ENCODE data around the gene KIAA1614.

Gene KIAA1614

GRCh38 chr1:180926164-180926981 lies 13.7 kb downstream of the KIAA1614 start:
- no peak for DNase-seq

DNA sequence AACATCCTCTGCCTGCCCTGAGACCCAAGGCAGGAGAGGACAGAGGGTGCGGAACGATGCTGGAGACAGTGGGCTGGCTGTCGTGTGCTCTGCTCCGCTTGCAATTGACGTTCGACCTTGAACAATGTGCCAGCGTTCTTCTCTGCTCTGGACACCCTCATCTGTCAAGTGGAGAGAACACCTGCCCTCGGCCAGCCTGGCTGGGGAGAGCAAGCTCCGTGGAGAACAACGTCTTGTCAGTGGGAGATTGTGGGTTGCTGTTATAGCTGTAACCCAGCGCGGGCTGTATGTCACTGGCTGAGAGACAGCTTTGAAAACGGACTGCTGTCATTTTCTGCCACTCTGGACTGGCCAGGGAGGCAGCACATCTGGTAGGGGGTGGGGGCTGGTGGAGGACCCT lies 14.7 kb downstream of the KIAA1614 start:
- DNase-seq, result no peak

DNA sequence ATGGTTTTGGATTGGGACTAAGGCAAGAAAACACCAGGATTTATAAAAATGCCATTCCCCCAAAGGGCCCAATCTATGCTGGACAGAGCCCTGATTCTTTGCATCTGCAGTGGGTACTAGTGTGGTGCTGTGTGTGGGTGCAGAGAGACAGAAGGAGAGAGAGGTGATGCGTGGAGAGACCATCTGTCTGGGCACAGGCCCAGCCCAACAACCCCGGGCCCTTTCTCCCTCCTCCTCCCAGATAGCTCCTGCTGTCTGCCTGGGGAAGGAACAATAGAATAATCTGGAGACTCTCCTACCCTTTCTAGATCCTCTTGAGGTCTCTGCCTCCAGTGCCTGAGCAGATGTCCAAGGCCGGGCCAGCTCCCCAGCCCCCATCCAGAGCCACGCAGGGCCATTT lies 15.1 kb downstream of the KIAA1614 start:
- no peak for DNase-seq

DNA sequence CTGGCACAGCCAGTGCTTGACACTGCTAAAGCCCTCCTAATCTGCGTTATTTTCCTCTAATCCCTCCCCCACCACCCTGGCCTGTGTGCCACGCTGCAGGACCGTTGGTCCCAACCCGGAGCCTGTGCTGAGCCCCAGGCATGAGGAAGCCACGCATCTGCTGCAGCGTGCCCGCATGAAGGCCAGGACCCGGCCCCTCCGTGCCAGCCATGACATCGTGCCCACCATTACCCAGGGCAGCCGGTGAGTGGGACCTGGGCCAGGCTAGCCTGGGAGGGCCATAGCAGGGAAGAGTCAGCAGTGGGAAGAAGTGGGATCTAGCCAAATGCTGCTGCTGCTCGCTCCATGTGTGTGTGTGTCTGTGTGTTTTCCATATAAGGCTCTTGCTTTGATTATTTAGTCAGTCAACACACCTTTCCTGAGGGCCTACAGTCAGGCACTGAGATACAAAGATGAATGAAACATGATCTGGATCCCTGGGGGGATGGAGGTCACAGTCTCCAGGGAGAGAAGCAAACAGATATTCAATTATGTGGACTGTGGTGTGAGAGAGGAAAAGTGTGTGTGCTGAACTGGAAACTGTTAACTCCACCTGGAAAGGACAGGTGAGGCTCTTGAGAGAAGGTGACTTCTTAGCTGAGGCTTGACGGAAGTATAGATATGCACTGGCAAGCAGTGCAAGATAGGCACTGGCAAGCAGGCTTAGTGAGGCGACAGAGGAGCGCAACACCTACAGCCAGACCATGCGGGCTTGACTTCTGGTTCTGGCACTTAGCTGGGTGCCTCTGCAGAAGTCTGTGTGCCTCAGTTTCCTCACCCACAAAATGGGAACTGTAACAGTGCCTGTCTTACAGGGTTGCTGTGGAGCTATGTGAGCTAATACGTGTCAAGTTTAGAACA lies 15.9 kb downstream of the KIAA1614 start:
- DNase-seq, result no peak

DNA sequence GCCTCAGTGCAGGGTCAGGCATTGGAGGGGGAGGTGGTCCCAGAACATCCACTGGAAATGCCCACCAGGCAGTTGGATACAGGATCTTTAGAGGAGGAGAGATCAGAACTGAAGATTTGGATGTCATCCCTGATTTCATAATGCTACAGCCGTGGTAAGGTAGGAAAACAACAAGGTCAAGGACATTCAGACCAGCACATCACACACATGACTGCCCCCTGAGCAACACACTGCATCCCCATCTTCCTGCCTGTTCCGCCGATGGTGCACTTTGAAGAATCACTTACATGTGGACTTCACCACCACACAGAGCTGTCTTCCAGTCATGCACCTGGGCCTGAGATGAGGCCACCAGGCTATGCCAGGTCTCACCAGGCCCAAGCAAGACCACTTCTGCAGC lies 16.7 kb downstream of the KIAA1614 start:
- no peak for DNase-seq

DNA sequence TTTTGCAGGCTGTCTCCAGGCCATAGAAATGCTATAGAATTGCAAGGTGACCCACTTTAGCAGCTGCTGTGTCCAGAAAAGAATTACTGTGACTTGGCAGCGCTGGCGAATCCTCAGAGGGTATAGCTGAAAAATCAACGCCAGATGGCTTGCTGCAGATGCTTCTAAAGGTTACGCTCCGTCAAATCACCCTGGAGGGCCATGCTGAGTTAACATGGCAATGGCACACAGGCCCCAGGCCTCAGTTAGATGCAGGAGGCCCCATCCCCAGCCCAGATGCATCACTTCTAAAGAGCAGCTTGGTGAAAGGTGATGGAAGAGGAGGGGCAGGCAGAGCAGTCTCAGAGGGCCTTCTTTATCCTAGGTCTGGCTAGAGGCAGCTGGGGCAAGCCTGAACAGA lies 18.0 kb downstream of the KIAA1614 start:
- no peak for DNase-seq

DNA sequence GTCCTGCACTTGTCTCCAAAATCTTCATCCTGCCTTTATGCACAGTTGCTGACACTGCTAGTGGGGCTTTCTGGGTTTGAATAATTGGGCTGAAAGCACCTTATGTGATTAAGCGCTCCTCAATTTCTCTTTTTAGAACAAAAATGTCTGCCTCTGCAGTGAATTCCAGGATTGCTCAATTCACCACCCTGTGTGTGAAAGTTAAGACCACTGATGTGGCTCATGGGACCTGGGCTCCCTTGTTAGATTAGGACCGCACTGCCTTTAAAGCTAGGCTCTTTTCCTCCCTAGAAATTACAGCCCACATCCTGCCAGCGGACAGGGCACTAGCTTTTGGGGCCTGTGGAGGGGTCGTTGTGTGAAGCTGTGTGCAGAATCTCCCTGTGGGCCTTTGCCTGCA lies 18.8 kb downstream of the KIAA1614 start:
- DNase-seq, result no peak

DNA sequence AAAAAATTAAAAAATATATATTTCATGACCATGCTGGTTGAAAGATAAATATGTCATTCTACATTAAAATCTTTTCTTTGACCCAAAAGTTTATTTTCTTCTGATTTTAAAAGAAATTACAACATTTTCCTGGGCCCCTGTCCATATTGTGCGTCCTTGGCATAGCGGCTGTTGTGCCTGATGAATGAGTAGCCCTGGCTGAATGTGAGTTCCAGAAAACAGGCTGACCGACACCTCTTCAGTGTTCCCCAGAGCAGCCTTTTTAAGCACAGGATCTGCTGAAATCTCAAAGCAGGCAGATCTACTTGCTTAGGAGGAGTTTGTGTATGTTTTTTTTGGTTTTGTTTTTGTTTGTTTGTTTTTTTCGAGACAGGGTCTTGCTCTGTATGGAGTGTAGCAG lies 19.7 kb downstream of the KIAA1614 start:
- no peak for DNase-seq

- DNase-seq, result no peak
These were observed 20.4 kb downstream of the KIAA1614 start for GRCh38 chr1:180933141-180933540.

DNA sequence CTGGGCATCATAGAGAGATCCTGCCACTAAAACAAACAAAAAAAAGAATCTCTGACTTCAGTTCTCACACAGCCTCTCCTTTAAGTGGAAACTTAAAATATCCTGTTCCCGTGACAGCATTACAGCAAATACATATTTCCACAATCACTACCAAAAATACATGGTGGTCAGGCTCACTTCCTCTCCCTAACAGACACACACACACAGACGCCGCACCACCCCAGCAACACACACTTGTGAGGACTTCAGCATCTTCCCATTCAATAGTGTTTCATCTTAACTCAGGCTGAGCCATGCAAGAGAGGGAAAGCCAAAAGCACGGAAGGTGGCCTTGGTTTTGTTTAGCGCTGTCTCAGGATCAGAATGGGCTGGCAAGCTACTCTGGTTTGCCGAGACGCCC lies 21.9 kb downstream of the KIAA1614 start:
- peak; percentile 58 to 81 for DNase-seq

- DNase-seq, result no peak
These were observed 22.8 kb downstream of the KIAA1614 start for GRCh38 chr1:180935326-180936109.

DNA sequence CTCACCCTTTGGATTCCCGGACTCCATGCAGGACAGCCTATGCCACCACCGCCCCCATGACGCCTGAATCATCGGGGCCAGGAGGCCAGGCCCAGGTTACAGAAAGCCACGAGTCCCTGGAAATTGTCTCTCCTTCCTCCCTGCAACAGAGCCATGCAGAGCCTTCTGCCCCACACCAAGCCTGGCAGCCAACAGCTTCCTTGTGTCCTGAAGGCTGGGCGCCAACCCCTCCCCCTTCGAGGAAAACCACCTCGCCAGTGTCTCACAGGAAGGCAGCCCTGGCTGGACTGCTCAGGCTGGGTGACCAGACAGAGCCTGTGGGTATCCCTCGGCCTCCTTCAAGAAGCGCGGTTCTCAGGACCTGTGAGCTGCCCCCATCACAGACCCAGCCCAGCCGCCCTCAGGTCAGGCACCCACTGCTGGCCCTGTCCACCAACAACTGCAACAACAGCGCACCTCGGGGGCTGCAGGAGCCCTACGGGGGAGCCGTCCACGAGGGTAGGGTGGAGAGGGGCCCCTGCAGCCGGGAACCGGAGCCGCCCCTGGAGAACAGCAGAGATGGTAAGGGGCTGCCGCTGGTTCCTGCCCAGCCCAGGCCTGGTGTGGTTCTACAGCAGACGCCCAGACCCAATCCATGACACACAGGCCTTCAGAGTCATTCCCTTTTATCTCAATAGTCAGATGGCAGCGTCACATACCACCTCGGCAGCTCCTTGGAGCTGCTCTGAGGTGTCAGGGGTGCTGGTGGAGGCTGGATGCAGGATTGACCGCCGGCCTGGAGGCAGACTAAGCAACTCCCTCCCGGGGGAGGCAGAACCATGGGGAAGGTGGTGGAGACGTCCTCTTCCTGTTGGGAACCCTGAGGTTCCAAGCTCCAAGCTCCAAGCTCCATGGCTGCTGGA lies 23.7 kb downstream of the KIAA1614 start:
- no peak for DNase-seq

GRCh38 chr1:180937012-180937372 lies 24.3 kb downstream of the KIAA1614 start:
- DNase-seq, result no peak

DNA sequence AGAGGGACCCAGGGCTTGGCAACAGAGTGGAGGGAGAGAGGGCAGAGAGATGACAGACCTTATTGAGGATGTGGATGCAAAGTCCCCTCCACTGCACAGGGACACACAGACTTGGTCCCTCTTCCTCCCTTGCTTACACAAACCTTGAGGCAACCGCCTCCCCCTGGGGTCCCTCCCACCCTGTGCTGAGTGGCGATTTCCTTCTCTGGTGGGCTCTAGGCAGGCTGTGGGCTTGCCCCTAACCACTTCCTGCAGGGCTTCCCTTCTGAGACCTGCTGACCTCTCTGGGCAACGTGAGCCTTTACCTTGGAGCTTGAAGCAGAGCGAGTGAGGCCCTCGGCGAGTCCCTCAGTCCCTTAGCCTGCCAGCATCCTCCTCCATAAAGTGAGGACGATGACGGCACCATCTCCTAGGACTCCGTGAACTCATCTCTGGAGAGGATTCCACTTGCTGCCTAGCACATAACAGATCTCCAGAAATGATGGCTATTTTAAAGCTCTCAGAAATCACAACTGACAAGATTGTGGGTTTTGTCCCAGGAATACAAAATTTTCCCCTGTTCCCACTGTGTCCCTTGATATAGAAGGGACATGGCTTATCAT lies 25.0 kb downstream of the KIAA1614 start:
- no peak for DNase-seq

DNA sequence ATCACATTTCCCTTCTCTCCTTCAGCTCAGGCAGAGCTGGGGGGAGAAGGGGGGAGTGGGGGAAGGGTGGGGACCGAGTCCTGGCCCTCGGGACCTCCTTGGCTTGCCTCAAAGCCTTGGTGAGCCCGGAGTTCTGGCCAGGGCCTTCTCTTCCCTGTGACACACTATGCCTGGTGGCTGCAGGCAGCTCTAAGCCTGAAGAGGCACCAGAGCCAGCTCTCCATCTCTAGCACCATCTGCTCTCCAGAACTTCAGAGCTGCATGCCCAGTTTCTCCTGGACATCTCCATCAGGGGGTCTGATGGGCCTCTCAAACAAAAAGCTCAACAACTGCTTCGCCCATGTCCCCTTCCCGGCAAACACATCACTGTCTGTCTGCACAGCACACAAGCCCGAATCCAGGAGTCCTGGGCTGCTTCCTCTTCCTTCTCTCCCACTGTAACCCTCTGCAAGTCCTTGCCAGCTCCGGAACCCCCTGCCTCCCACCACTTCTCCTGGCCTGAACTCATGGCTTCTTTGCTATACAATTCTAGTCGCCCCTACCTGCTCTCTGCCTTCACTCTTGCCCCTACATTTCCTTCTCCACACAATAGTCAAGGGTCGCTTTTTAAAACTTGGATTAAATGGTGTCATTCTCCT lies 26.5 kb downstream of the KIAA1614 start:
- no peak for DNase-seq

GRCh38 chr1:180939711-180940103 lies 27.0 kb downstream of the KIAA1614 start:
- DNase-seq, result no peak

DNA sequence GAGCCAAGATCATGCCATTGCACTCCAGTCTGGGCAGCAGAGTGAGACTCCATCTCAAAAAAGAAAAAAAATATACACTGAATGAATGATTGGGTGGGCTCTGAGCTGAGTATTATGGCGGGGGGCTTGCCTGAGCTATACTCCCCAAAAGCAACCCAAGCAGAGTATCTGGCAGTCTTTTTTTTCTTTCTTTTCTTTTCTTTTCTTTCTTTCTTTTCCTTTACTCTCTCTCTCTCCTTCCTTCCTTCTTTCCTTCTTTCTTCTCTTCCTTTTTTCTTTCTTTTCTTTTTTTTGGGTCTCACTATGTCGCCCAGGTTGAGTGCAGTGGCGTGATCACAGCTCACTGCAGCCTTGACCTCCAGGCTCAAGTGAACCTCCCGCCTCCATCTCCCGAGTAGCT lies 27.7 kb downstream of the KIAA1614 start:
- DNase-seq, result no peak

GRCh38 chr1:180941518-180942275 lies 29.0 kb downstream of the KIAA1614 start:
- DNase-seq, result no peak

DNA sequence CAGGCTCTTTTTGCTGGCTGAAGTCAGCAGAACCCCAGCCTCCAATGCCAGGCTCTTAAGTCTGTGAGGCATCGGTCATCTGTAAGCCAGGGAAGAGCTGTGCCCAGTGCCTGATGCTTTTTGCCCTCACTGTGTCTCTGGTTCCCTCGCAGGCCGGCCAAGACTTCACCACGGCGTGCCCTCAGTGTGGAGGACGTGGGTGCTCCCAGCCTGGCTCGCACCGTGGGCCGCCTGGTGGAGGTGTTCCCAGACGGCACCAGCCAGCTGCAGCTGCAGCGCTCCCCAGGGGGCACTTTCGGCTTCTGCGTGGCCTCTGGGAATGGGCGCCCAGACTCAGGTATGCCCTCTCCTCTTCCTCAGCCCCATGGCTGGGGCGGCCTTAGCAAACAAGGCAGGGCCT lies 32.5 kb downstream of the KIAA1614 start:
- no peak for DNase-seq

- DNase-seq, result no peak
These were observed 32.9 kb downstream of the KIAA1614 start for GRCh38 chr1:180945551-180945950.

All from inflammatory macrophage (primary cell).